HG02759 (cell line): ENCODE data around the gene TMEM141.
"Not testable (repeated sequence)": the region's sequence is repeated elsewhere in the genome, so short reads cannot be mapped to it uniquely, and the experiment has no call there.

Source experiments
- ATAC-seq: cut with Tn5 transposase; IDR thresholded peaks from one replicate; pipeline ENCODE4 v1.9.1; 2021; ENCODE audit warnings: mild to moderate bottlenecking, moderate library complexity; ENCODE audit not compliant: unreplicated experiment

The TMEM141 gene

GRCh38 chr9:136792321-136793085, 1.4 kb downstream of the TMEM141 start:
- no peak for ATAC-seq

DNA sequence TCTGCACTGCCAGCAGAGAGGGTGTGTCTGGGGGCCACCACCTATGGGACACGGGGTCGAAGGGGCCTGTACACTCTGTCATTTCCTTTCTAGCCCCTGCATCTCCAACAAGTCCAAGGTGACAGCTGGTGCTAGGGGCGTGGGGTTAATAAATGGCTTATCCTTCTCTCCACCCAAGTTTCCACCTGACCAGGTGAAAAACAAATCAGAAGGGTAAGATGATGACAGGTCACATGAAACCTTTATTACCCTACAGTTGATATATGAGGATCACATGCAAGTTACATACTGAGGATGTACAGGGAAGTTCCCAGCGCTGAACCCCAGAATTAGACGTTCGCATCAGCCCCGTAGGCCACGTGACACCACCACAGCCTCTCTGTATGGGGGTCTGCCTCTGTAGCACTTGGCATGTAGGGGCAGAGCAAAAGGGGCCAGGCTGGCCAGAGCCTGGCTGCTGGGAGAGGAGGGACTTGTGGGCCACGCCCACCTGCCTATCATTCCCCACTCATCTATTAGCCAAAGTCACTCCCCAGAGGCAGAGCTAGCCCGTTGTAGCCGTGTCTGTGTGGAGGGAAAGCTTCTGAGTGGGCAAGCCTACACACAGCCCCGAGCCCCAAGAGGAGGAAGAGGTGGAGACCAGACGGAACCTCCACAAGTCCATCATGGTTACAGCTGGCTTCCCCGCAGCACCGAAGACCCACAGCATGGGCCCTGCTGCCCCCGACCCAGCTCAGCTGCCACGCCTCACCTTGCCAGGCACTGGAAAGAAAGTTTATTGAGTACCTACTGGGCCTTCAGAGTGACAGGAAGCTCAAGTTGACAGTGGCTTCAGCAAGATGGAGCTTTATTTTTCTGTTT, 2.2 kb downstream of the TMEM141 start:
- no peak for ATAC-seq

- ATAC-seq = no peak
Measured at GRCh38 chr9:136794281-136794999, 3.3 kb downstream of the TMEM141 start.

- ATAC-seq = no peak
Measured at GRCh38 chr9:136795000-136795348, 3.8 kb downstream of the TMEM141 start.

GRCh38 chr9:136796238-136796774, 5.2 kb downstream of the TMEM141 start, which contains the start of gene CCDC183:
Gene CCDC183 (plus strand): TSS chr9:136796338. CDS start chr9:136796398, 60 bp downstream.
- ATAC-seq = no peak

DNA sequence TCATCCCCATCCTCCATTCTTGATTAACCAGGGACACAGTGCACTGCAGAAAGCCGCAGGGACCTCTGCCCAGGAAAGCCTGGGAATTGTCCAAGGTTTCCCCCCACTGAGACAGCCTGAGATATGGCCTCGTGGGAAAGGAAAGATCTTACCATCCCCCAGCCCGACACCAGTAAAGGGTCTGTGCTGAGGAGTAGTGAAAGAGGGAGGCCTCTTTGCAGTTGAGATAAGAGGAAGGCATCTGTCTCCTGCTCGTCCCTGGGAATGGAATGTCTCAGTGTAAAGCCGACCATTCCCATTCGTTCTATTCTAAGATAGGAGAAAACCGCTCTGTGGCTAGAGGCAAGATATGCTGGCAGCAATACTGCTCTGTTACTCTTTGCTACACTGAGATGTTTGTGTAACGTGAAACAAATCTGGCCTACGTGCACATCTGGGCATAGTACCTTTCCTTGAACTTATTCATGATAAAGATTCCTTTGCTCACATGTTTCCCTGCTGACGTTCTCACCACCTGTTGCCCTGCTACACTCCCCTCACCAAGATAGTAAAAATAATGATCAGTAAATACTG, 5.7 kb downstream of the TMEM141 start:
- not testable (repeated sequence) for ATAC-seq

DNA sequence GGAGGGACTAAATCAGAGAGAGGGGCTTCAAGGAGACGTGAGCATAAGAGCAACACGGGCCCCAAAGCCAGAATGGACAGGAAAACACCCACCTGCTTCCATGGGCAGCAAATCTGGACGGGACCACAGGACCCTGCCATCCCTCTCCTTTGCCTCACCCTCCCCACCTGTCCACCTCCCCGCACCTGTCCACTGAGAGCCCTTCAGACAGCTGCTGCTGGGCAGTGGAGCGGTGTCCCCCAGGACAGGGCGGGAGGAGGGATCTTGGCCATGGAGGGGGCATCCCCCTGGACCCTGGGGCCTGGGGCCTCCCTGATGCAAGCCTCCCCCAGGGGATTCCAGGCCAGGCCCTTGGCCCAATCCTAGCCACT, 7.5 kb downstream of the TMEM141 start:
- no peak for ATAC-seq

DNA sequence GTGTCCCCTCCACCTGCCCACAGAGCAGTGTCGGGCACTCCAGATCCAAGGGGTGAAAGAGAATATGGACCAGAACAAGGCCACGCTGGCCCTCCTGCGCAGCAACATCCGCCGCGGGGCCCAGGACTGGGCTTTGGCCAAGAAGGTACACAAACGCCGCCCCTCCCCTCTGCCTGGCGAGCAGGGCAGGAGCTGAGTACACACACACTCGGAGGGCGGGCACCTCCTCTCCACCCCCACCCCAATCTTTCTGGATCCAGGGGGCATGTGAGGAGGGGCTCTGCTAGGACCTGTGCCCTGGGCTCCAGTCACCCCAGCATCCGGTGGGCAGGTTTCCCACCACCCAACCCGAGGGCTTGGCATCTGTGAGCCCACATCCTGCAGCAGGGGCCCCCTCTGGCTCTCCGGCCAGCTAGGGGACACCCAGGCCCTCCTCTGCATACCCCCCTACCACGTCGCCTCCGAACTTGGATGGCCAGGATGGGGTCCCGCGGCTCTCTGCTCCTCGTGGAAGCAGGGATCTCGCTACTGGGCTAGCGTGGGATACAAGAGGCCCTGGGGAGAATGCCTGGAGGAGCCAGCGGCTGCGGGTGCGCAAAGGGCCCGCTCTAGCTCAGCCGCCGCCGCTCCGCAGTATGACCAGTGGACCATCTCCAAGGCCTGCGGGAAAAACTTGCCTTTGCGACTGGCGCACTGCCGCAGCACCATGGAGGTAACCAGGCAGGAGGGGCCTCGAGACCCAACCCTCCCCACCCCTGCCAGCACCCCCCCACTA, 8.1 kb downstream of the TMEM141 start:
- no peak for ATAC-seq

GRCh38 chr9:136799854-136800657, 8.9 kb downstream of the TMEM141 start:
- peak; percentile 61 for ATAC-seq

DNA sequence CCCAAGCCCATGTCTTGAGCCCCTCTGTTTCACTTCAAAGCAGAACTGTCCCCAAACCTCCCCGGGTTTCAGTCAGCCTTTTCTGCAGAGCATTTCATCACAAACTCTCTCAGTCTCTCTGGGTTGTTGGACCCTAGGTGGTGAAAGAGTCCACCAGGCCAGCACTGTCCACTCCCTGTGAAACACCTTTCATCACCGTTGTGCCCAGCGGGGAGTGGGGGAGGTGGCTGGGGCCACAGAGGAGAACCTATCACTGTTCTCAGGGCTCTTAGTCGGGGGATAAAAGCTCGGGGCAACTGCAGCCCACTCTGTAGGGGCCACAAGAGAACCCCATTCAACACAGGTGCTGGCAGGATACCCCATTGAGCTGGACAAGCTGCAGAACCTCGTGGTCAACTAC, 11.2 kb downstream of the TMEM141 start:
- ATAC-seq = no peak

- not testable (repeated sequence) for ATAC-seq
Measured at GRCh38 chr9:136803009-136803550, 11.9 kb downstream of the TMEM141 start.

- ATAC-seq = no peak
Measured at GRCh38 chr9:136803551-136804508, 12.7 kb downstream of the TMEM141 start.

DNA sequence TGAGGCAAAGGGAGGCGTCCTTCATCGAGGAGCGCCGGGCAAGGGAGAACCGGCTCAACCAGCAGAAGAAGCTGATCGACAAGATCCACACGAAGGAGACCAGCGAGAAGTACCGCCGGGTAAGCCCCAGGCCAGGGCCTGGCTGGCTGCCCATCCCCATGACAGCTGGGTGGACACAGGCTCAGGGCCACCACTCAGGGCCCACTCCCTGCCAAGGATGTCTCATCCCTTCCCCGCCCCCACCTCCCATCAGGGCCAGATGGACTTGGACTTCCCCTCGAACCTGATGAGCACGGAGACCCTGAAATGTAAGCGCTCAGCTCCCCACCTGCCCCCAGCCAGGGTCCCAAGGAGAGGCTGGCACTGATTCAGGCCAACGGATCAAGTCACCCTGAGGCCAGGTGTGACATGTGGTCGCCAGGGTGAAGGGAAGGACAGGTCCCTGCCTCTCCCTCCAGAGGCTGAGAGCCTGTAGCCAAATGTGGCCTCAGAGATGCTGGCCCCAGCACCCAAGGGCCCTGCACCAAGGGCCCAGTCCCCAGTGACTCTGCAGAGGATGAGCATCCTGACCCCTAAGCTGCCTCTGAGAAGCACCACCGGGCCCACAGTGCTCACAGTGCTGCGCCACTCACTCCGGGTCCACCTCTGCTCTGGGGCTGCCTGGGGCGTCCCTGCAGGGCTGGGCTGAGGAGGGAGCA, 13.5 kb downstream of the TMEM141 start:
- no peak for ATAC-seq

DNA sequence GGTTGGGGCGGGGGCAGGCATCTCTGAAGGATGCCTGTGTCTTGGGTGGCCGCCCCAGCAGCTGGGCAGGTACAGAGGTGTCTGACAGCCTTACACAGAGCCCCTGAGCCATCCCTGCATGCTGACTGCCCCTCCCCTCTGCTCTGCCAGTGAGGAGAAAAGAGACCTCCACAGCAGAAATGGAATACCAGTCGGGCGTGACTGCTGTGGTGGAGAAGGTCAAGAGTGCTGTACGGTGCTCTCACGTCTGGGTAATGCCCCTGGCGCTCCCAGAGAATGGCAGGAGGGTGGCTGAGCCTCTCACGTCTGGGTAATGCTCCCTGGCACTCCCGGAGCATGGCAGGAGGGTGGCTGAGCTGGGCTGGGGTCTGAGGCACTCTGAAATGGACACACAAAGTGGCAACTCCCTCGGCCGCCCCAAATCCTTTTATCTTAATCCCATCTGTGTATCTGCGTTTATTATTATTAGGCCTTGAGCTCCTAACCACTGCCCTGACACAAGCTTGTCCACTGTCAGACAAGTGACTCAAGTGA, 14.1 kb downstream of the TMEM141 start:
- no peak for ATAC-seq

- ATAC-seq = no peak
Measured at GRCh38 chr9:136806067-136806466, 14.9 kb downstream of the TMEM141 start.

GRCh38 chr9:136806631-136807201, 15.6 kb downstream of the TMEM141 start:
- ATAC-seq = no peak
